Measurements from ENCODE around the gene GSK3B. TPM values are rescaled to one million over a fixed set of nuclear protein-coding genes. Genes with fewer than 3 reads are reported as not detected.
"Not testable (repeated sequence)": the region's sequence is repeated elsewhere in the genome, so short reads cannot be mapped to it uniquely, and the experiment has no call there.

GSK3B gene
- total RNA-seq, 4 donors from 2014 or later, result 34.6 to 65.2 (median 42.6) TPM

- no peaks in the 10 kb centered on the region for H3K4me1 ChIP-seq
- no peak overlapping the region for H3K4me3 ChIP-seq
- no peak overlapping the region for H3K27ac ChIP-seq
- H3K36me3 ChIP-seq, result peaks cover 0 to 11% (median 0%) of the 10 kb centered on the region in 3 donors
- H3K27me3 ChIP-seq, result no peaks in the 10 kb centered on the region
- no peaks in the 10 kb centered on the region for H3K9me3 ChIP-seq
- TF ChIP-seq CTCF (IDR thresholded peaks at IDR 0.05), result no peak
- no peak for TF ChIP-seq POLR2A (IDR thresholded peaks at IDR 0.05)
- no peak for DNase-seq
Observed at GRCh38 chr3:119898478-119899191, 195.6 kb downstream of the GSK3B start.

- no peak overlapping the region for H3K4me3 ChIP-seq
- H3K27ac ChIP-seq, result no peak overlapping the region
- no peaks in the 10 kb centered on the region for H3K27me3 ChIP-seq
- DNase-seq, result no peak
- TF ChIP-seq CTCF (IDR thresholded peaks at IDR 0.05) (no peak), POLR2A (IDR thresholded peaks at IDR 0.05) (no peak)
- no peaks in the 10 kb centered on the region for H3K36me3 ChIP-seq
- peaks cover 0 to 5% (median 0%) of the 10 kb centered on the region in 4 donors for H3K4me1 ChIP-seq
- H3K9me3 ChIP-seq, result no peaks in the 10 kb centered on the region
Observed at GRCh38 chr3:119894195-119894594, 200.1 kb downstream of the GSK3B start.

- Histone ChIP-seq H3K36me3 (no peaks in the 10 kb centered on the region), H3K4me1 (peaks cover 0 to 5% (median 0%) of the 10 kb centered on the region in 4 donors), H3K27me3 (no peaks in the 10 kb centered on the region), H3K9me3 (peaks cover 0 to 3% (median 0%) of the 10 kb centered on the region in 4 donors), H3K4me3 (no peak overlapping the region), H3K27ac (no peak overlapping the region)
- DNase-seq, result no peak
- no peak for TF ChIP-seq CTCF (IDR thresholded peaks at IDR 0.05)
- no peak for TF ChIP-seq POLR2A (IDR thresholded peaks at IDR 0.05)
Observed at GRCh38 chr3:119893769-119894168, 200.5 kb downstream of the GSK3B start.

- H3K4me1 ChIP-seq, result peaks cover 0 to 5% (median 0%) of the 10 kb centered on the region in 4 donors
- no peaks in the 10 kb centered on the region for H3K27me3 ChIP-seq
- H3K4me3 ChIP-seq, result no peak overlapping the region
- H3K36me3 ChIP-seq, result no peaks in the 10 kb centered on the region
- TF ChIP-seq POLR2A (IDR thresholded peaks at IDR 0.05) (no peak), CTCF (IDR thresholded peaks at IDR 0.05) (peak in 5 of 6 experiments; percentile 26 to 83 (median 74))
- peak in 1 of 3 donors; percentile 48 for DNase-seq
- H3K9me3 ChIP-seq, result peaks cover 0 to 10% (median 0%) of the 10 kb centered on the region in 4 donors
- H3K27ac ChIP-seq, result no peak overlapping the region
Observed at GRCh38 chr3:119891944-119892721, 202.1 kb downstream of the GSK3B start.

GRCh38 chr3:119888681-119889080 lies 205.6 kb downstream of the GSK3B start:
- not testable (repeated sequence) for H3K9me3 ChIP-seq, H3K27ac ChIP-seq, H3K4me1 ChIP-seq, DNase-seq, H3K36me3 ChIP-seq, H3K4me3 ChIP-seq, H3K27me3 ChIP-seq
